Stimulated activated CD4-positive, alpha-beta T cell treated with anti-CD3 and anti-CD28 coated beads, Interleukin-1b, Interleukin-23, amount 100 ng/mL, for 24 hours (primary cell): ENCODE data around the gene LRRN4CL.
"Not testable (repeated sequence)": the region's sequence is repeated elsewhere in the genome, so short reads cannot be mapped to it uniquely, and the experiment has no call there.

Experiments
- DNase-seq, 4 experiments: peaks; one replicate each; pipeline ENCODE4 v3.0.0-alpha.2; 2020; ENCODE audit warnings: low read depth in 4 of 4, low spot score in 1 of 4

LRRN4CL gene

DNA sequence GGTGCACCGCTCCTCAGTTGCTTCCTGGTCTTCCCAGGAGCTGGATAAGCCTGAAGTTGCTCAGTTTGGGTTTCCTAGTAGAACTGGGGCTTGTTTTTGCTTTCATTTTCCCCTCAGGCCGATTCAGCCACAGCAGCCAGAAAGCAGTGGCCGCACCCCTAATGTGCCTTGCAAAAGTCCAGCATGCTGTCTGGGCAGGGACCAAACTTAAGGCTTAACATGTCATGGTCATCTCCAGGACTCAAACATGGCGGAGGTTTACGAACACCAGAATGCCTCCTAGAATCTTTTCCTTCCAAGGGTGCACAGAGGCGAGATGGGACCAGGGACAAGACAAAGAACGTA lies 20.6 kb upstream of the LRRN4CL start:
- DNase-seq: peak in 1 of 4 experiments; percentile 9

DNA sequence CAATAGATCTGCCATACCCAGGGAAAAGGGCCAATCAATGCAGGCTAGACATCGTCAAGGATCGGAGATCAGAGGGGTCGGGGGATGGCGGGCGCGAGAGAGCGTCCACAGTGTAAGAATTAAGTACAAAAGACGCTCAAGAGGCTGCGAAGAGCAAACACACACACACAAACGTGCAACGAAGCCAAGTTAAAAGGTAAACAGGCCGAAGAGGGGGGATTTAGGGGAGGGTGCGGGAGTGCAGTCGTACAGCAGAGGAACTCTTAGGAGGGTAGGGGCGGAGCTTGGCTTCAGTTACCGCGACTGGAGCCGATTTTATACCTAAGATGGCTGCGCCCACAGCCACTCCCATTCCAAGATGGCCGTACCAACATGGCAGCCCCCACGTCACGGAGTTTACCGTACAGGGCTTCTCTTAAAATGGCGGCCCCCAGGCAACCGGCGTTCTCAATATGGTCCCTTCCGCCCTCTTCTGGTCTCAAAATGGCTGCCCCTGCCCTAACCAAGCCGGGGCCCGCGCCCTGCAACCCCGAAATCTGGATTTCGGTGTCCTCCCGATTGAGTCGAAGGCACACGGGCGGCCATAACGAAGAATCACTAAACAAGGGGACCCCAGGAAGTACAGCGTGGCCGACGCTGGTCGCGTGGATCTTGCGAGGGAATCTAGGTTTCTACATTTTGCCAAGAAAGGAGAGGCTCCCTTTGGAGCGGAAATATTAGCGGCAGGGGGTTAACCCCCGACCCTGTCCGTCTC lies 20.1 kb upstream of the LRRN4CL start:
- DNase-seq: peak; percentile 79 to 94 (median 88)

DNA sequence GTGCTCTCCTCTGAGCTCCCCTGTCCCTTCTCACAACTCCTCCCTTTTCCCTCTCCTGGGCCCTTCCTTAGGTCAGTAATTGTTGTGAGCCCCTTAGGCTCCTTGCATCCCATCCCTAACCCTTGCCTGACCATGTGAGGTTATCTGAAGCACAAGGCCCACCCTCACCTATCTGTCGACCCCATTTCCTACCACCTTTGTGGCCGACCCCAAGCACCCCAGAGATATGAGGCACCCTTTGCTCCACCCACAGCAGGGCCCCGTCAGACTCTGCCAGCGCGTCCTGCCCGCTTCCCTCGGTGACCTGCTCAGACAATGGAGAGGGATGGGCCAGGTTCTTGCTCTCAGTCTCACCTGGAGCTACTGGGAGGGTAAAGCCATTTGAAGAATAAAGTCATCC lies 19.5 kb upstream of the LRRN4CL start:
- DNase-seq: peak in 3 of 4 experiments; percentile 18 to 37 (median 21)

DNA sequence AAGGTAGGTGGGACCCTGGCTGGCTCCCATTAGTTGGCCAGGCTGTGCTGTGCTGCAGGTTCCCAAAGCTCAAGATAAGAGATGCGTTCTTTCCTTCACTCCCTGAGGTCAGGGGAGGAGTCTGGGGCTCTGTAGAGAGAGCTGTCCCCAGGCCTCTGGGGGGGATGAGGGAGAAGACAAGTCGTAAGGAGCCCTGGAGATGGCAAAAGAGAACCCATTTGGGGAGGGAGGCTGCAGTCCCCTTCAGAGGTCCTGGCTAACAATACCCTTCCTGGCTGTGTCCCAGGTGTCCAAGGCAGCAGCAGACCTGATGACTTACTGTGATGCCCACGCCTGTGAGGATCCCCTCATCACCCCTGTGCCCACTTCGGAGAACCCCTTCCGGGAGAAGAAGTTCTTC lies 19.1 kb upstream of the LRRN4CL start:
- DNase-seq: no peak

DNA sequence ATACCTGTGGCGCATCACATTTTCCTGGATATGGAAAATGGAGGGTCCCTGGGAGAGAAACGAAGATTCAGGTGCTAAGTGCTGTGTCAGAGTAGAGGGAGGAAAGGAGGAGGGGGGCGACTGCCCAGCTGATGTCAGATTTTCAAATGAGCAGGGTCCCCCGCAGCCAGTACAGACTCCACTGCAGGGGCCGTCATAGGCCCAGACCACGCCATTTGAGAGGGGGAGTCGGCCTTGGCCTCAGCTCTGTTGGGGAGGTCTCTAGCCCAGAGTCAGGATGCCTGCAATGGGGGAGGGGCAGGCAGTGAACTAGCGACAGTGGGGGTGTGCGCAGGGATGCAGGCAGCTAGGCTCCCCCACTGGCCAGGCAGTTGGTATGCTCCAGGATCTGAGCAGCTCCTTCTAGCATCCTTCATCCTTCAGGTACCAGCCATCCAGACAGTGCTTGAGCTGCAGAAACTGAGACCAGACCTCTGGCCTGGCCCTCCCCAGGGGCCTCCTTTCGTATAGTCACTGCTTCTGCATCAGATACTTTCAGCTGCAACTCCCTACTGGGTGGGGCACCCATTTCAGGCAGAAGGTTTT lies 18.0 kb upstream of the LRRN4CL start, which contains the start of the genes BSCL2 and GNG3:
Gene BSCL2, minus strand, starts transcription at position 148 of the 585 bp plus-strand sequence. CDS start 229 bp downstream, outside the sequence.
Gene GNG3, plus strand, starts transcription at position 400 of the 585 bp plus-strand sequence. CDS start 620 bp downstream, outside the sequence.
- DNase-seq: no peak

DNA sequence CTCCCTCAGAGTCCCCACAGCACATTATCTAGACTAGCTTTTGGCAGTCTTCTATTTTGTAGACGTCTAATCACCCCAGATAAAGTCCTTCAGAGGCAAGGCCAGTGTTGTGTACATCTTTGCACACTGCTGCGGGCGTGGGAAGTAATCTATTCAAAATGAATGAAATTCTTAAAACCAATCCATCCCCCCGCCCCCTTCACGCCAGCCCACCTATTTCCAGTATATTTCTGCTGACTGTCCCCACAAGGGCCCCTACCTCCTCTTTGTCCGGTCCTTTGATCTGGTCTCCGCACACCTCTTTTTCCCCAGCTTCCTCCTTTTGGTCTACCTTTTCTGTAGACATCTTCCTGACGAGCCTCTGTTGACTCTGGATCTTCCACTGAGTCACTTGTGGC lies 17.5 kb upstream of the LRRN4CL start:
- DNase-seq: no peak

DNA sequence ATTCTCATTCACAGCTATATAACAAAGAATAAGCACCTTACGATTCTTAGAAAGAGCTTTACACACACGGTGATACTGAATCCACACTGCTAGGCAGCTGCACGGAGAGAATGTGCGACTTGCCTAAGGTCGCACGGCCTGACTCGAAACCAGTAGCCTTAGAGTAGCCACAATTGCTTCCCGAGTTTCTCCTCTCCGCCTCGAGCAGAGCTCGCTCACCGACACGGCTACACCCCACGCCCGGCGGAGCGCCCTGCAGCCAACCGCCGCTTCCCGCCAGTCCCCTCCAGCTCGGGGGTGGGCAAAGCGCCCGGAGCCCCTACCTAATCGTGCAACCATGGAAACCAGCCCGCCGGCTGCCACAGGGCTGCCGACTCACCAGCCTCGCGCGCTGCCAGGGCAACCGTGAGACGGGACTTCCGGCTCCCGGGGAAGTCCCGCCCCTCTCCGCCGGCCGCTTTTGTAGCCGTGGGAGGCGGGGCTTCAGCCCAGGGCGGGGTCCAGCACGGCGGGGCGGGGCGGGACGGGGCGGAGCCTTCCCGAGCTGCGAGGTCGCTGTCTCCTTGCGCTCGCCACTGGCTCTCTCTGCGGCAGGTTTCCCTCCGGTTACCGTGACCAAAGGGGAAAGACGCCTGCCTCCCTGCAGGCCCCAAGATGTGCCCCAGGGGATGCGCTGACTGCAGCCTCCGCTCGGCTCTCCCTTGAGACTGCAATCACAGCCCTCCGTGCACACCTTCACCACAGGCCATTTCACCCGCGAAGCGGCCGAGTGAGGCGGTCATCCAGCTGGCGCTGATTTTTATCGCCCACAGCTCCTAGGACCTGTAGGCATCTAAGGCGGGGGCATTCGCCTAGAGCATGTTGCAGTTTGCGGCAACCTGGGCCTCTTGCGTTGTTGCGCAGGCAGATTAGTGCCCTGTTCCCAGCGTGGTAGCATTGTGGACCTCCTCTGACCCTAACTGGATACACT lies 16.8 kb upstream of the LRRN4CL start:
- DNase-seq: peak; percentile 87 to 94 (median 90)

DNA sequence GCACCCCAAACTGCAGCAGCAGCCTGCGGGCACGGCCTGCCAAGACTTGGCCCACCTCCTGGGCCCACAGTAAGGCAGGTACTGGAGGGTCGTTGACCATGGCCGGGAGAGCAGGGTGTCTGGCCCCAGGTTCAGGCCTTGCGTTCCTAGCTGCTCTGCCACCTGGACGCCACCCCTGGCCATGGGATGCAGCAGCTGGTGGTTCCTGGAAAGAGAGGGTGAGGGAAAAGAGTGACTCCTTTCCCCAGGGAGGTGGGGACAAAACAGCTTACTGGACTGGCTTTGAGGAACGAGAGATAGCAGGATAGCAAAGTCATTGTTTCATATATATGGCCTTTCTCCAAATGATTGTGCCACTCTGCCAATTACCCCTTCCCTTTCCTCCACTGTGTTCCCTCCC lies 16.1 kb upstream of the LRRN4CL start:
- DNase-seq: no peak

DNA sequence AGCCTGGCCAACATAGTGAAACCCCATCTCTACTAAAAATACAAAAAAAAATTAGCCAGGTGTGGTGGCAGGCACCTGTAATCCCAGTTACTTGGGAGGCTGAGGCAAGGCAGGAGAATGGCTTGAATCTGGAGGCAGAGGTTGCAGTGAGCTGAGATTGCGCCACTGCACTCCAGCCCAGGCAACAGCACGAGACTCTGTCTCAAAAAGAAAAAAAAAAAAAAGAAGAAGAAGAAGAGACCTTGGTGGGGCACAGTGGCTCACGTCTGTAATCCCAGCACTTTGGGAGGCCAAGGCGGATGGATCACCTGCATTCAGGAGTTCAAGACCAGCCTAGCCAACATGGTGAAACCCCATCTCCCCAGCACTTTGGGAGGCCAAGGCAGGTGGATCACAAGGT lies 14.6 kb upstream of the LRRN4CL start:
- DNase-seq: not testable (repeated sequence)

DNA sequence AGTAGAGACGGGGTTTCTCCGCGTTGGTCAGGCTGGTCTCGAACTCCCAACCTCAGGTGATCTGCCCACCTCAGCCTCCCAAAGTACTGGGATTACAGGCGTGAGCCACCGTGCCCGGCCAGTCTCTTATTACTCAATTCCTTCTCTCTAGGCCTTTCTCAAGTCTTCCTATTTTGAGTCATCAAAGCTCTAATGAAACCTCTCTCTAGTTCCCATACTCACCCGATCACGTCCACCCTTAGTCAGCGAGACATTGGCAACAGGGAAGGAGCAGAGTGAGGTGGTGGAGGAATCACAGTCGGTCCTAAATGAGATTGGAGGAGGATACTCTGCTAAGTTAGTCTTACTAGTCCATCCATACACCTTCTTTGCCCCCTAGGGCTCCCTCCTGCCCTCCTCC lies 12.9 kb upstream of the LRRN4CL start:
- DNase-seq: no peak

DNA sequence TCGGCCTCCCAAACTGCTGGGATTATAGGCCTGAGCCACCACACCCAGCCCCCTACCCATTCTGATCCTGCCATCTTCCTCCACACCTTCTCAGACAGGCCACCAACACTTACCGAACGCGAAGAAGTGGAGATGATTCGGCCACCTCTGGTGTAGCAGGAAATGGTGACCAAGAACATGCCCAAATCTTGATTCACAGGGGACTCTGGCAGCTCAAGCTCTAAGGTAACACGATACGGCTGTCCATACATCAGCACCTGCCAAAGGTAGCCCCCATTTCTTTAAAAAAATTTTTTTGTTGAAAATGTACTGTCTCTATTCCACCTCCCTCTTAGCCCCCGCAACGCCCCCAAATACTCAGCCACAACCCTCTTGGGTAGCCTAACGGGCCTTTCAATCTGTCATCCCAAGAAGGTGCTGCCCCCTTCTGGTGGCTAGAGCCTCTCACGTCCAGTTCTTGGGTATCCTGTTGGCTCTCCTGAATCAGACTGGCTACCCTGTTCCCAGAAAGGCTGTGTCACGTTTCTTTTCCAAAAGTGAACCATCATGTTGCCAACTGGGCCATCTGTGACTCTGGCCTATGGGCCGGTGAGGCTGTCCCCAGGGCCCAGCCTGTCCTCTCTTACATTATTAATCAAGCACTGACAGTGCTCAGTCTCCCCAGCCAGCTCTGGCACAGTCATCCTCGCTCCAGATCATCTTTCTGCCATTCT lies 5.3 kb upstream of the LRRN4CL start:
- peak in 3 of 4 experiments; percentile 52 to 63 (median 62) for DNase-seq

DNA sequence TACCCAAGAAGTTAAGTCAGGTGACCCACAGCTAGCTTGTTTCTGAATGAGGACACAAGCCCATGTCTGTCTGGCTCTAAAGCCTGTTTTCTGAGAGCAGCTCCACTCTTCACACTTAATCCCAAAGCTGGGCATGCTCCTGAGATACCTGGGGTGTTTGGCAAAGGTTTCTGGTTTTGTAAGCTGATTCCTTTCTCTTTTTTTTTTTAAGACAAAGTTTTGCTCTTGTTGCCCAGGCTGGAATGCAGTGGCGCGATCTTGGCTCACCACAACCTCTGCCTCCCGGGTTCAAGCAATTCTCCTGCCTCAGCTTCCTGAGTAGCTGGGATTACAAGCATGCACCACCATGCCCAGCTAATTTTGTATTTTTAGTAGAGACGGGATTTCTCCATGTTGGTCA lies 4.3 kb upstream of the LRRN4CL start:
- not testable (repeated sequence) for DNase-seq

DNA sequence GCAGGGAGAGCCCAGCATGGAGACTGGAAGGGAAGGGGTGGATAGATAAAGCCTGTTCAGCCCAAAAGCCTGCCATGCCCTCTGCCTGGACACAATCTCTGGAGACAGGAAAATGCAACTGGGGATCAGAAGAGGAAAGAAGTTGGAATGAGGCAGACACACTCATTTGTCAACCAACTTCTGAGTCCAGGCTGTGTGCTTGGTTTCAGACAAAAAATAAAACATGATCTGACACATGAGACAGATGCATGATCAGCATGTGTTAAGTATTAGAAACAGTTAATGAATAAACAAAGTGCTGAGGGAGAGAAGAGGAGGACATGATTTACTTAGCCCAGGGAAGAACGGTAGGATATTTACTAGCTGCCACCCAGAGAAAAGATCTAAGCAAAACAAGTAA lies 839 bp downstream of the LRRN4CL start:
- no peak for DNase-seq

DNA sequence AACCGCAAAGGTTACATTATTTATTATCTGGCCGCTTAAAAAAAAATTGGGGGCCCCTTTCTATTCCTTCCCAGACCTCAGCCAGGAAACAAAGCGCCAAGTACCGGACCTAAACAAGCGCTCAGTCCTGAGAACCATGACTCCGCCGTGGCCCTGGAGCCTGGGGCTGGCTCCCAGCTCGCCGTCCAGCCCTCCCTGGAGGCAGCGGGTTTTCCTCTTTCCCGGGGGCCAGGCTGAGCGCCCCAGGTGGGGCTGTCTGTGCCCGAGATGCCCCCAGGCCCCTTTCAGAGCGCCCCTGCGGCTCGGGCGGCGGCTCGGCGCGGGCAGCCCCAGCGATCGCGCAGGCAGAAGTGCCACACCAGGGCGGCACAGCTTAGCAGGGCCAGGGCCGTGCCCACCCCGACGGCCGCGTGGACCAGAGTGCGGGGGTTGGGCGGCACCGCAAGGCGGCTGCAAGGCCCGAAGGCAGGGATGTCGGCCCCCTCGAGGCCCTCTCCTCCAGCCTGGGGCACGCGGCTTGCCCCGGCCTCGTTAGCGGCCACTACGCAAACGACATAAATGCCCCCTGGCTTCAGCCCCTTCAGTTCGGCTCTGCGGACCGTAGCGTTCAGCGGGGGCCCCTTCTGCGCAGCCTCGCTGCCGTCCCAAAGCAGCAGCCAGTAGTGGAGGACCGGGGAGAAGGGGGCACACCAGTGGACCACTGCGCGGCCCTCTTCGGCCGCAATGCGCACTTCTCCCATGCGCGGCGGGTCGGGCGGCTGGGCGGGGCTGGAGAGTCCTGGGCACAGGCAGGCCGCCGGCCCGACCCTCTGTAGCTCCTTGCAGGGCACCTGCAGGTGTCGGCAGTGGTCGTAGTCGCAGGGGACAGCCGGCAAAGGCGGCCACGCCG lies 1.6 kb downstream of the LRRN4CL start:
- DNase-seq: no peak

DNA sequence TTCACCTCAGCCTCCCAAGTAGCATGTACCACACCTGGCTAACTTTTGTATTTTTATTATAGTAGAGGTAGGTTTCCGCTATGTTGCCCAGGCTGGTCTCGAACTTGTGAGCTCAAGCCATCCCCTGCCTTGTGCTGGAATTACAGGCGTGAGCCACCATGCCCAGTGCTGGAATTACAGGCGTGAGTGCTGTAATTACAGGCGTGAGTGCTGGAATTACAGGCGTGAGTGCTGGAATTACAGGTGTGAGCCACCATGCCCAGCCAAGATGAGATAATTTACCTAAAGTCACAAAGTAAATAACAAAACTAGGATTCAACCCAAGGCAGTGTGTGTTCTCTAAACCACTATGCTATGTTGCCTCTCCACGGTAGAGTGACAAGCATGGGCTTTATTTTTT lies 6.8 kb downstream of the LRRN4CL start:
- no peak for DNase-seq

DNA sequence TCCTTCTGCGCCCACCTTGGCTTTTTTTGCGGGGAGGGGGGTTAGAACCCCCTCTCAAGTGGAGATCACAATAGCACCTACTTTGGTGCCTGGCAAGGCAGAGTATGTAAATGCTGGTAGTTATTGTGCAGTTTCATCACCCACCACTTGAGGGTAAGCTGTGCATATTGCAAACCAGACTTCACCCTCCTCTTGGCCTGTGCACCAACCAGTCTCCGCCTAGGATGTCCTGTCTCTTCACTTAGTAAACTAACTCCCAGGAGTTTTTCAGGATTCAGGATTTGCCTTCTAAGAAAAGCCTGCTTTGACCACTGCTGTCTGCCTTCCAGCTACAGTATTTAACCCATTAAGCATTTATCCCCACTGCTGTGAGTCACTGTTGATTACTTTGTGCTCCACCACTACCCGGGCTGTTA lies 8.5 kb downstream of the LRRN4CL start:
- DNase-seq: no peak

DNA sequence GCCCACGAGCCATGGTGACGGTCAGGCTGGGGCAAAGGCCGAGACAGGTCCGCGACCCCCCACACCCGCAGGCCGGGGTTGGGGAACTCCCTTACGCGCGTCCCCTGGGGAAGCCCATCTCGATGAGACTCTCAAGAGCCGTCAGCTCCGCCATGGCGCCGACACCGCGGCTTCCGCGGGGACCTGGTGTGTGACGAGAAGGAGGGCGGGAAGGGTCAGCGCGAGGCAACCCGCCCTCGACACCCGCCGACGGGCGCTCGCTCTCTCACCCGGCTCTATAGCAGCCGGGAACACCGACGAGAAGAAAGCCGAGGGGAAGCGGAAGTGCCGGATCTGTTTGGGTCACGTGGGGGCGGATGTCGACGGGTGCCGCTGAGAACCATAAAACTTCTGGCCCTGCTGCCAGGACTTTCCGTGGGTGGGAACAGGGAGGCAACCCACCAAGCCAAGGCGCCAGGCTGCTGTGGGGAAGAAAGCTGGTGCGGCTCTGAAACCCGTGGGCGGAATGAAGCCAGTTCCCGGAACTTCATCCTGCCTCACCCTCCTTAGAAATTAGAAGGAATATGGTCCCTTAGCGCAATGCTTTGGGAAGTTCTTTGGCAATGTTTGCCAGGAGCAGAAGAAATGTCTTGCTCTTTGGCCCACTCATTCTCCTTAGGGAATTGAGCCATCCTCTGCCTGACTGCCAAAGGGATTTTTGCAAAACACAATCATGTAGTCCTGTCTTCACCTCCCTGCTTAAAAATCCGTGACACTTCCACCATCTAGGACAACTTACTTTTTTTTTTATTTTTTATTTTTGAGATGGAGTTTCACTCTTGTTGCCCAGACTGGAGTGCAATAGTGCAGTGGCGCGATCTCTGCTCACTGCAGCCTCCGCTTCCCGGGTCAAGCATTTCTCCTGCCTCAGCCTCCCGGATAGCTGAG lies 10.3 kb downstream of the LRRN4CL start, which contains the start of gene UBXN1:
Gene UBXN1, minus strand, starts transcription at position 304 of the 927 bp plus-strand sequence. Its CDS starts 150 bp downstream, at position 154.
- DNase-seq: peak; percentile 69 to 81 (median 76)

DNA sequence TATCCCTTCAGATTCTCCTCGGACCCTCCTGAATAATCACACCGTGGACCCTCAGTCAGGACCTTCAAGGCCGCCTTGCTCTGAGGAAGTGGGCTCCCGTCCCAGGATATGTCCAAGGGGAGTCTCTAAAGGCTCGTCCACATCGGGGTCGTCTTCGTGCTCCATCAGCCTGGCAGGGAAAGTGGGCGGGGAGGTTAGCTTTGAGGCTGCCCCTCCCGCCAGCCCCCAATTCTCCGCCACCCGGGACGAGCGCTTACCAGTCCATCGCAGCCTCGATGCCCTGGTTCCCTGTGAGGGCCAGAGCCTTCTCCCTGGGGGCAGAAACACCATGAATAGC lies 10.9 kb downstream of the LRRN4CL start:
- no peak for DNase-seq

DNA sequence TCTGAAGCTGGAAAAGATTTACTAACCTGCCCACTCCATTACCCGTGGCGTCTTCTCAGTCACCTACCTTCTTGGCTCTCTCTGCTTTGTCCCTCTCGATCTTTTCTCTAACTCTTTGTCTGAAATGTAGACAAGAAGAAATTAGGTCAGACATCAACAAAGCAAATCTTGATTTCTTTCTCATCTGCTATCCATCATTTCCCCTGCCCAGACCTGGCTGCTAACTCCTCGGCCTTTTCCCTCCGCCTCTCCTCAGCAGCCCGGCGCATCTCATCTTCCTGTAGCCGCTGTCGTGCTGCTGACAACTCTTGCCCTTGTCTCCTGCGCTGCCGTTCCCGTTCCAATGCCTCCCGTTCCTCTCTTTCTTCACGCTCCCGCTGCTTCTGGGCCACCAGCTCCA lies 11.6 kb downstream of the LRRN4CL start:
- no peak for DNase-seq
